GM12892 (cell line): ENCODE measurements around the gene KLHL40.

Source experiments
- POLR2A ChIP-seq: IDR thresholded peaks from 2 replicates; pipeline ENCODE4 v1.6.1; 2011; ENCODE audit warnings: low read depth, low read length, control low read depth
- POLR2AphosphoS5 ChIP-seq: IDR thresholded peaks from 2 replicates; pipeline ENCODE4 v1.6.1; 2011; ENCODE audit warnings: low read depth, low read length, control low read depth

GRCh38 chr3:42691816-42692666 is 6.7 kb downstream of the KLHL40 start:
- TF ChIP-seq POLR2AphosphoS5 (no peak), POLR2A (no peak)
